ENCODE results near the gene ALDH1L1. TPM values are rescaled to one million over a fixed set of nuclear protein-coding genes. Genes with fewer than 3 reads are reported as not detected.
A peak's percentile ranks its signal among the peaks of the same experiment; 100 is the strongest.

Gene ALDH1L1
- total and polyA plus RNA-seq, 2 of the 13 experiments (the other 11 are each of a cell fraction or from before 2014, with no cell fraction given) = 11.2 to 28.7 TPM

DNA sequence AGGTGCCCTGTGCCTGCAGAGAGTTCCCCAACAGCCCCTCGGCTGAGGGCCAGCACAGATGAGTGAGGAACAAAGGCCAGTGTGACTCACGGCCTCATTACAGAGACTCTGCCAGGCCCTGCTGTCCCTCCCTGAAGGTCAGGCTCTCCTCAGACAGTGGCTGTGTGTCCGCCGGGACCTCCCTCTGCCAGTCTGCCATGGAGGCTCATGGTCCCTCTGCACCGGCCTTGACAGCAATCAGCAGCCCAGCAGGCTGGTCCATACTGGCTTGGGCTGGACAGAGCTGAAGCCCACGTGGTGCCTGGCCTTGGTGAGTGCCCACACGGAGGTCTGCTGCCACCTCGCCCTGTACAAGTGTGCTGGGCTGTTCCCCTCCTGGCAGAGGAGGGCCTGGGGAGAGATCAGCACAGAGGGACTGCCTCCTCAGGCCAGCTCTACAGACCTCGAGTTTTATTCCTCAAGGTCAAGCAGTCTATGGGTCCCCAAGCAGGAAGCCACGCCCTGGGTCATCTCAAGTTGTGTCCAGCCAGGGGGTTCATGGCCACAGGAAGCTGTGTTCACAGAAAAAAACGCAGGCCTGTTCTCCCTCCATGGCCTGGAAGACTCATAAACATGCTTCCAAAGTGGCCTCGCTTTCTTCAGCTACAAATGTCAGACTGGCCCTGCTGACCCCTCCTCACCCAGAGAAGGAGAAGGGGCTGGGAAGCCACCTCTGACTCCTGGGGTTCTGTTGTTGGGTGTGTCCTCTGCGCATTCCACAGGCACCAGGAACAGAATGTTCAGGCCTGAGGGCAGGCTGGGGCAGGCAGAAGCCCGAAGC is 123.5 kb downstream of the ALDH1L1 start (continued):
- no peak for TF ChIP-seq HBP1 (CRISPR knock-in tag; IDR thresholded peaks at IDR 0.05; ENCODE audit: low read depth)
- TF ChIP-seq ZNF570 (CRISPR knock-in tag; IDR thresholded peaks at IDR 0.05; ENCODE audit: borderline replicate concordance) = no peak
- TF ChIP-seq ATAD3A (CRISPR knock-in tag; IDR thresholded peaks at IDR 0.05) = no peak
- no peak for TF ChIP-seq ARHGAP35 (CRISPR knock-in tag; IDR thresholded peaks at IDR 0.05; ENCODE audit: borderline replicate concordance)
- TF ChIP-seq ATF1 (CRISPR knock-in tag; IDR thresholded peaks at IDR 0.05) = no peak
- no peak for TF ChIP-seq IKZF1 (IDR thresholded peaks at IDR 0.05)
- TF ChIP-seq TEAD3 (CRISPR knock-in tag; optimal IDR thresholded peaks at IDR 0.05; ENCODE audit: borderline replicate concordance) = peak; percentile 78
- TF ChIP-seq AHR (CRISPR knock-in tag; IDR thresholded peaks at IDR 0.05) = no peak
- TF ChIP-seq RXRA (CRISPR knock-in tag; IDR thresholded peaks at IDR 0.05) = peak; percentile 76
- TF ChIP-seq EP300 (IDR thresholded peaks at IDR 0.05; ENCODE audit: low read depth in 2 of 2, low read length in 2 of 2) = 0 out of 4 replicates have a peak, but pooled peaks of 1 of the 2 experiments have one; percentile 16
- 0 out of 2 replicates have a peak, but pooled peaks have one; percentile 44 for TF ChIP-seq EP300 (CRISPR knock-in tag; IDR thresholded peaks at IDR 0.05; ENCODE audit: borderline replicate concordance)
- TF ChIP-seq MBD4 (IDR thresholded peaks at IDR 0.05; ENCODE audit: borderline replicate concordance, low read length) = no peak
- TF ChIP-seq, protein P1, sequence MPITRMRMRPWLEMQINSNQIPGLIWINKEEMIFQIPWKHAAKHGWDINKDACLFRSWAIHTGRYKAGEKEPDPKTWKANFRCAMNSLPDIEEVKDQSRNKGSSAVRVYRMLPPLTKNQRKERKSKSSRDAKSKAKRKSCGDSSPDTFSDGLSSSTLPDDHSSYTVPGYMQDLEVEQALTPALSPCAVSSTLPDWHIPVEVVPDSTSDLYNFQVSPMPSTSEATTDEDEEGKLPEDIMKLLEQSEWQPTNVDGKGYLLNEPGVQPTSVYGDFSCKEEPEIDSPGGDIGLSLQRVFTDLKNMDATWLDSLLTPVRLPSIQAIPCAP (CRISPR knock-in tag; IDR thresholded peaks at IDR 0.05; ENCODE audit: low read depth) = no peak
- TF ChIP-seq RAD21 (CRISPR knock-in tag; IDR thresholded peaks at IDR 0.05) = 0 out of 2 replicates have a peak, but pooled peaks have one; percentile 29
- no peak for TF ChIP-seq ZNF749 (CRISPR knock-in tag; IDR thresholded peaks at IDR 0.05; ENCODE audit: borderline replicate concordance)
- no peak for TF ChIP-seq KLF6 (CRISPR knock-in tag; IDR thresholded peaks at IDR 0.05)
- TF ChIP-seq SYNCRIP (IDR thresholded peaks at IDR 0.05; ENCODE audit: insufficient read depth, low read depth, low read length) = no peak
- TF ChIP-seq HNRNPL (IDR thresholded peaks at IDR 0.05; ENCODE audit: low read depth, low read length) = peak; percentile 98
- no peak for TF ChIP-seq ZBTB40 (IDR thresholded peaks at IDR 0.05)
- no peak for TF ChIP-seq ZBTB40 (CRISPR knock-in tag; IDR thresholded peaks at IDR 0.05)

Data from HepG2 (cell line).